ENCODE measurements around the gene PARD3B.

Gene PARD3B

DNA sequence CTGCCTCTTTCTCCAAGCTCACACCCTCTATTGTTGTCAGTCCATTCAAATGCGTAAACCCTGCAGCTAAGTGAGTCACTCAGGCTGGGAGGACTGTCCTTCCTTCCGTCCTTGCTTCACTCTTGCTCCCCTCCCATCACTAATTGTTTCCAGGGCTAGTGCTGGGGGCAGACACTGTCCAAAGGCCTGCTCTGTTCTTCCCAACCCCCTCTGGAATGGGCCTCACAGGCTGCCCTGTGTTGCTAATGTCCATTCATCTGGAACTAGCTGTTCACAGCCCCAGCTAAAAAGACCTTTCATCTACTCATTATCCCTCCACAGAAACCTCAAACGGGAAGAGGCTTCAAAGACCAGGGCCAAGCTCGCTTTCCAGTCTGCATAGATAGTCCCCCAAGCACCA is 1105.2 kb downstream of the PARD3B start:
- DNase-seq, result peak; percentile 53
- in situ Hi-C loops (cut with HindIII; ENCODE audit: low pct_ligation_motif_present, low sequenced_read_pairs), result no loop called here
- Histone ChIP-seq H3K27ac (no peak overlapping the region), H3K27me3 (replicated peaks) (no peaks in the 10 kb centered on the region), H3K4me3 (ENCODE audit: low read depth, low read length) (no peak overlapping the region), H3K36me3 (replicated peaks) (no peaks in the 10 kb centered on the region)
- TF ChIP-seq, protein P1, sequence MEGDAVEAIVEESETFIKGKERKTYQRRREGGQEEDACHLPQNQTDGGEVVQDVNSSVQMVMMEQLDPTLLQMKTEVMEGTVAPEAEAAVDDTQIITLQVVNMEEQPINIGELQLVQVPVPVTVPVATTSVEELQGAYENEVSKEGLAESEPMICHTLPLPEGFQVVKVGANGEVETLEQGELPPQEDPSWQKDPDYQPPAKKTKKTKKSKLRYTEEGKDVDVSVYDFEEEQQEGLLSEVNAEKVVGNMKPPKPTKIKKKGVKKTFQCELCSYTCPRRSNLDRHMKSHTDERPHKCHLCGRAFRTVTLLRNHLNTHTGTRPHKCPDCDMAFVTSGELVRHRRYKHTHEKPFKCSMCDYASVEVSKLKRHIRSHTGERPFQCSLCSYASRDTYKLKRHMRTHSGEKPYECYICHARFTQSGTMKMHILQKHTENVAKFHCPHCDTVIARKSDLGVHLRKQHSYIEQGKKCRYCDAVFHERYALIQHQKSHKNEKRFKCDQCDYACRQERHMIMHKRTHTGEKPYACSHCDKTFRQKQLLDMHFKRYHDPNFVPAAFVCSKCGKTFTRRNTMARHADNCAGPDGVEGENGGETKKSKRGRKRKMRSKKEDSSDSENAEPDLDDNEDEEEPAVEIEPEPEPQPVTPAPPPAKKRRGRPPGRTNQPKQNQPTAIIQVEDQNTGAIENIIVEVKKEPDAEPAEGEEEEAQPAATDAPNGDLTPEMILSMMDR (IDR thresholded peaks at IDR 0.05; ENCODE audit: low read depth, low read length, missing control alignments), result no peak

DNA sequence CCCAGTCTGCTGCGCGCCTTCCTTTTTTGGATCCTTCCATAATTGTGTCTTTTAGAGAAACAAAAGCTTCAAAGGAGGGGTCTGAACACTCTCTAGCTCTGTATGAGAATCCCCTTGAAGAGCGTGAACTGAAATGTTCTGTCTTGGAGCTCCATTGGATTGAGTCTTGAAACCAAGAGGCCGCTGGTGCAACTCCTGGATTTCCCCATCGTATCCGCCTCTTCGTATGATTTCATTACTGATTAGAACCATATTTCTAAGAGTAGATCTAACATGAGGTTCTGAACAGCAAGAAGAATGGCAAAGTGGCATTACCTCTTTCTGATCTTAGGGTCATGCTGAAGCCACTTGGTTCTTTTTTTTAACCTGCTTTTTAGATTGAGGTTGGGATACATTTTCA is 1105.7 kb downstream of the PARD3B start:
- TF ChIP-seq, protein P1 (IDR thresholded peaks at IDR 0.05; ENCODE audit: low read depth, low read length, missing control alignments), result no peak

DNA sequence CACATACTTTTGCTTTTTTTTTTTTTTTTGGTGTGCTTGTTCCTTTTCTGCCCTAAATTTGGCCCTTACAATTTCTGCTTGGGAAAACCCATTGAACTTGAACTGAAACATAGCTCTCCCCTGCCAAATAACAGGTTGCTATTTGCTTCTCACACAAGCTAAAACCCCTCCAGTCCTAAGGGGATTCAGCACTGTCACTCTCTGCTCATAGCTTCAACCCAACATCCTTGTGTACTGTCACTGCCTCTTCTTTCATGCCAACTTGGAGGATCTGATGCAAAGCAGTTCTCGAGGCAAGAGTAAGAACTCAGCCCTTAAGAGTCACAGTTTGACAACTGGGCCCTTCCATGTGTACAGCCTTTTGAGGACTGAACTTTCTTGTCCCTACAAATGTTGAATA is 1106.4 kb downstream of the PARD3B start:
- DNase-seq, result no peak
- TF ChIP-seq, protein P1 (IDR thresholded peaks at IDR 0.05; ENCODE audit: low read depth, low read length, missing control alignments), result no peak
- Histone ChIP-seq H3K4me3 (ENCODE audit: low read depth, low read length) (no peak overlapping the region), H3K27me3 (replicated peaks) (no peaks in the 10 kb centered on the region), H3K36me3 (replicated peaks) (no peaks in the 10 kb centered on the region), H3K27ac (no peak overlapping the region)
- in situ Hi-C loops (cut with HindIII; ENCODE audit: low pct_ligation_motif_present, low sequenced_read_pairs), result no loop called here

More for the DNA sequence above, 1105.7 kb downstream of the PARD3B start:
- DNase-seq, result no peak
- in situ Hi-C loops (cut with HindIII; ENCODE audit: low pct_ligation_motif_present, low sequenced_read_pairs), result no loop called here
- no peak overlapping the region for H3K4me3 ChIP-seq (ENCODE audit: low read depth, low read length)
- no peak overlapping the region for H3K27ac ChIP-seq
- H3K36me3 ChIP-seq (replicated peaks), result no peaks in the 10 kb centered on the region
- H3K27me3 ChIP-seq (replicated peaks), result no peaks in the 10 kb centered on the region

DNA sequence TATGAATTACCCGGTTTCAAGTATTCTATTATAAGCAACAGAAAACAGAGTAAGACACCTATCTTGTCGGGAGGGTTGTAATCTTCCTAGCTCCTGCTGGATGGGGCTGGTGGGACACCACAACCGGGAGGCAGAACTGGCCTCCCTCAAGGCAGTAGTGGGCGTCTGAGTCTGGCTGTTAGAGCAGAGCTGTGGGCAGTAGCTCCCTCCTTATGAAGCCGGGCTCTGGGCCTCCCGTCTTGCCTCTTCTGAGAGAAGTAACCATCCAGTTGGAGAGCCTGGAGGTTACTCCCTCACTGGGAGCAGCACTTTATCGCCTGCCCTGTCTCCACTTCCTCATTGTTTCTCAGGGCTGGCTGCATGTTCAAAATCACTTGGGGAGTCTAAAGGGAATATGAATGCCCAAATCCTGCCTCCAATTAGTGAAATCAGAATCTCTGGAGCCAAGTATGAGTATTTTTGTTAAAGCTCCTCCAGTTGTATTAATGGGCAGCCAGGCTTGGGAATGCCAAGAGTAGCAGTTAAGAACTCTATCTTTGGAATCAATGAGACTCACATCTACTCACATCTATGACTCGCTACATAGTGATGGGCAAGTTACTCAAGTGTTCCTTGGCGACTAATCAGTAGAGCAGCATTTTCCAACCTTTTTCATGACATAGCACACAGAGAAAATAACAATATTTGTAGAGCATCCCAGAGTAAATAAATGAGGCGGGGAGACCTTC is 1109.8 kb downstream of the PARD3B start:
- DNase-seq, result peak; percentile 59
- Histone ChIP-seq H3K36me3 (replicated peaks) (no peaks in the 10 kb centered on the region), H3K27me3 (replicated peaks) (no peaks in the 10 kb centered on the region), H3K27ac (no peak overlapping the region), H3K4me3 (ENCODE audit: low read depth, low read length) (no peak overlapping the region)
- in situ Hi-C loops (cut with HindIII; ENCODE audit: low pct_ligation_motif_present, low sequenced_read_pairs), result no loop called here
- TF ChIP-seq, protein P1 (IDR thresholded peaks at IDR 0.05; ENCODE audit: low read depth, low read length, missing control alignments), result no peak

DNA sequence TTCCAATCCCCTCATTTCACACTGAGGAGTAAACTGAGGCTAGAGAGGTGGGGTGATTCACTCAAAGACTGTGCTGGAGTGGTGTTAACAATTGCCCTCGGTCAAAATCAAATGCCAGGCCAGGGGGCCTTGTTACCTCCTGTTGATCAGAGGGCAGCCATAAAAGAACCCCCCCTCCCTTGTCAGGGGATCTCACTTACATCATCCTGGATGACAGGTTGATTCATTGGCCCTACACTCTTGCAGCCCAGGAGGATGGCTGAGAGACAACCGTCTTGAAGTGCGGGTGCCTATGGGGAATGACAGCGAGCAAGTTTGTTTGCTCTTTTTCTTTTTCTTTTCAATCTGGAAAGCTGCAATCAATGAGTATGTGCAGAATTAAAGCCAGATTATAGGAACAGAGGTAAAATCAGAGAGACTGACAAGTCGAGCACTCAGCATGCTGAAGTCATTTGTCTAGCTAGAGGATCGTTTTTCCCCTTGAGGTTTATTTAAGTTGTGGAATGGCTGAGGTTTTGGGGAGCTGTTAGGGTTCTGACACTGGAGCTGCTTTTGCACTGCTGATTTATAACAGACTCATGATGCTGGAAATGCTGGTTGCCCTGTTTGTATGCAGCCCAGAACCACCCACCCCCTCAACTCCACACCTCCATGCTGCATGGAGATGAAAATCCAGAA is 1110.6 kb downstream of the PARD3B start:
- DNase-seq, result no peak
- no peaks in the 10 kb centered on the region for H3K36me3 ChIP-seq (replicated peaks)
- no peak overlapping the region for H3K27ac ChIP-seq
- no peaks in the 10 kb centered on the region for H3K27me3 ChIP-seq (replicated peaks)
- TF ChIP-seq, protein P1 (IDR thresholded peaks at IDR 0.05; ENCODE audit: low read depth, low read length, missing control alignments), result no peak
- H3K4me3 ChIP-seq (ENCODE audit: low read depth, low read length), result no peak overlapping the region
- in situ Hi-C loops (cut with HindIII; ENCODE audit: low pct_ligation_motif_present, low sequenced_read_pairs), result no loop called here

Measured in brain microvascular endothelial cell (primary cell).